ENCODE measurements around the gene BEX4.
A peak's percentile ranks its signal among the peaks of the same experiment; 100 is the strongest.

Gene BEX4

DNA sequence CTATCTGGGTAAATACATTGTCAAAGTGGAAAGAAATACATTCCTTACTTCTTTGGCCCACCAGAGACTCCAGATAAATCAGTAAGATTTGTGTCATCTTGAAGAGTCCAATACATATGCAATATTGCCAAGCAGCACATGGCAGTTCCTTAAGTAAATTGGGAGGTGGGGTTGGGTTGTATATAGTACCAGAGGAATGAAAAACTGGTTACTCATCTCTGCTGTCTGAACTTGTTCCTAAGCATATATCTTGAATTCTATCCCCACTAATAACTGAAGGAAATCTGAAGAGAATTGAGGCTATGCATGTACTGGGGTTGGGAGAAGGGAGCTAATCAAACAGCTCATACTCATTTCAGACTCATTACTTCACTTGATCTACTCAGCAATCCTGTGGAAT, 25.2 kb downstream of the BEX4 start:
- DNase-seq, result no peak

GRCh38 chrX:103248553-103248952, 33.6 kb downstream of the BEX4 start:
- peak in 1 of 2 experiments; percentile 15 for DNase-seq

GRCh38 chrX:103249805-103250204, 34.9 kb downstream of the BEX4 start:
- no peak for DNase-seq

DNA sequence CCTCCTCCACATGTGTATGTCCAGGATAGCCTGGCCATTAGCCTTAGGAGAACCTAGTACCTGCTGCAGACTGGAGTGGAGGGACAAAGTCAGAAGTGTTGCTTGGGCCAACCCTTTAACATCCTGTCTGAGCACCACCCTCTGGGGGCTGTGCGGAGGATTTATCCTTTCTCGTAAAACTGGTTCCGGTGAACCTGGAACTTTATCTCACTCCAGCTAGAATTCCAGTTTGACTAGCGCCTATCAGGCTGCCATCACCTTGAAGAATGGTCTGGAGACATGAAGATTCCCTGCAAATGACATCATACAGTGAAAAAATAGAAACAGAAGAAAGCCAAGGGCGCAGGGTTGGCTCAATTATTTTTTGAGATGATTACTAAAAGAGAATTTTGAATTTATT, 36.1 kb downstream of the BEX4 start:
- DNase-seq, result no peak

GRCh38 chrX:103253608-103254007, 38.7 kb downstream of the BEX4 start:
- no peak for DNase-seq

- peak; percentile 13 to 59 for DNase-seq
Observed at GRCh38 chrX:103254171-103254824, 39.4 kb downstream of the BEX4 start.

DNA sequence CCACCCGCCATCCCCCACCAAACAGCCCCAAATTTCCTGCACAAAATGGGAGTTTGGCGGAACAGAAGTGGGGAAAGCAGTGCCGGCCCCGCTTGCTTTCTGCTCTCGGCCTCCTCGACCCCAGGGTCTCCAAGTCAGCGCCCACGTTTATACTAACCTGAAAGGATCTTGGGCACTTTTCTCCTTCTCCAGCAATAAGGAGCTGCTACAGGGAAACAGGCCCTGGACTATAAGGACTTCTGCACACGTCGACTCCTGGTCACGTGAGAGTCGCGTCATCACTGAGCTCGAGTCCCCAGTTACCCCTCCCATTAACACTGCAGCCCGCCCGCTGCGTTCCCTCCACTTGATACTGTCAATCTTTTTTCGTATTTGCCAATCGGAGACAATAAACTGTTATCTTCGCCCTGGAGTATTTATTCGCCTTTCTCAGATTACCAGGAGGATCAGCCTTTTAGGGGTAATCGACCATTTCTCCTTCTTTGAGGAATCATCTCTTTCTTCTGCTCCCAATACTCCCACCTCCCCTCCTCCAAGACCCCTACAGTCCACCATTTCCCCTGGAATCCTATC, 40.1 kb downstream of the BEX4 start, which contains the start of gene TCEAL8:
Gene TCEAL8 (minus strand): TSS at position 235 of the 573 bp plus-strand sequence. CDS start 1,176 bp downstream, outside the sequence.
- peak; percentile 53 to 78 for DNase-seq

DNA sequence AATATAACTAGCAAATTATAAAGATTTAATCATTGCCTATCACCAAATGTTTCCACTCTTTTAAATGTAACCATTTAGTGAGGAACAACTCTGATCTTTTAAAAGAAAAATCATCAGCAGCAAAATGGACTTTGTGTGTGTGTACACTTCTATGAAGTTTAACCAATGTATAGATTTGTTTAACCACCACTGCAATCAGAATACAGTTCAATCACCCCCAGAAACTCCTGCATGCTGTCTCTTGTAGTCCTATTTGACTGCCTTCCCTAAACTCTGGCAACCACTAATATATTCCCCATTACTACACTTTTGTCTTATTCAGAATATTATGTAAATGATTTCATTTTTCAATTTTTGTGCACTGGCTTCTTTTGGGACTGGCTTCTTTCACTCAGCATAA, 41.7 kb downstream of the BEX4 start:
- DNase-seq, result no peak

DNA sequence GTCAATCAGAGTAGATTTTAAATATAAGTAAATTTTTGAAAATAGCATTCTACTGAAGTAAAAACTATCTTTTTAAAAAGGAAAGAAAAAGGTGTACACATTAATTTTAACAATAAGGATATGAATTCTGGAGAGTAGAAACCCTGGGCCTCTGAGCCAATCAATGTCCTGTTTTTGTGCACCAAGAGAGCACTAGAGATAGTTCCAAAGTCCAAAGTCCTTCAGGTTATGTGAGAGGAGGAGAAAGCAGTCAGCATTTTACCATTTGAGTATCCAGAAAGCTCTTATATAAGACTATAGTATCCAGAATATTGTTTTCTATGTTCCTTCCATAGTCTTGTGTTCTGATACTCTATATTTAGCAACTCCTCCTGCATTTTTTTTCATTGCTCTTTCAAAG, 43.4 kb downstream of the BEX4 start:
- DNase-seq, result no peak
